SK-N-SH (cell line): ENCODE results near the gene ITFG1. TPM values are rescaled to one million over a fixed set of nuclear protein-coding genes. Genes with fewer than 3 reads are reported as not detected.

Source experiments
- CTCF ChIA-PET: fragments of 300-600, 350-600 bp; formaldehyde crosslinking; extraction: SDS; loops from one replicate; lab custom pipeline; 2021; lab: Yijun Ruan, JAX
- POLR2A ChIA-PET: fragments of 350-600 bp; sonication (Branson Sonifier 250); formaldehyde crosslinking; extraction: SDS; loops from one replicate; lab custom pipeline; 2020; ENCODE audit warnings: antibody characterized with exemption, inconsistent platforms; lab: Yijun Ruan, JAX
- DNase-seq: peaks from one replicate; pipeline ENCODE4 v3.0.0; 2012
- H2AFZ ChIP-seq: fragments of 200-600 bp; sonication (generic); 2 replicates; pipeline ENCODE4 v1.8.1; 2016; ENCODE audit warnings: antibody characterized with exemption, mild to moderate bottlenecking, low read depth
- H3F3A ChIP-seq: fragments of 200-600 bp; sonication (generic); replicated peaks from 2 replicates; pipeline ENCODE3; 2016; ENCODE audit warnings: antibody characterized with exemption, mild to moderate bottlenecking; ENCODE audit not compliant: insufficient read depth
- H3K27ac ChIP-seq, 2 experiments: fragments of 200-500 bp in 1 of 2; fragments of 200-600 bp in 1 of 2; sonication (Bioruptor generic) in 1 of 2; sonication (generic), shearing (Covaris generic) in 1 of 2; 2 replicates each; pipeline versions ENCODE4 v1.5.1 to v1.6.1; 2014 to 2016; ENCODE audit warnings: low read depth in 2 of 2, inconsistent platforms in 1 of 2, low read length in 1 of 2, mild to moderate bottlenecking in 1 of 2, mixed read lengths in 1 of 2
- H3K27me3 ChIP-seq: fragments of 200-600 bp; sonication (generic), shearing (Covaris generic); 2 replicates; pipeline ENCODE4 v1.6.1; 2016; ENCODE audit warnings: mixed run types; ENCODE audit not compliant: insufficient read depth
- H3K36me3 ChIP-seq, 2 experiments: fragments of 200-500 bp in 1 of 2; fragments of 200-600 bp in 1 of 2; sonication (Bioruptor generic) in 1 of 2; sonication (generic) in 1 of 2; replicated peaks in 1 of 2; 2 replicates each; pipeline versions ENCODE3 to v1.5.1; 2014 to 2016; ENCODE audit warnings: low read length in 1 of 2, mild to moderate bottlenecking in 1 of 2; ENCODE audit not compliant: insufficient read depth in 2 of 2, control insufficient read depth in 1 of 2
- H3K4me1 ChIP-seq, 2 experiments: fragments of 200-500 bp in 1 of 2; fragments of 200-600 bp in 1 of 2; sonication (Bioruptor generic) in 1 of 2; sonication (generic), shearing (Covaris generic) in 1 of 2; 2 replicates each; pipeline versions ENCODE4 v1.5.1 to v1.6.1; 2014 to 2016; ENCODE audit warnings: low read depth in 1 of 2, low read length in 1 of 2, mixed run types in 1 of 2; ENCODE audit not compliant: insufficient read depth in 2 of 2, control insufficient read depth in 1 of 2
- H3K4me2 ChIP-seq: fragments of 200-600 bp; sonication (generic), shearing (Covaris generic); 2 replicates; pipeline ENCODE4 v1.6.1; 2017; ENCODE audit warnings: mixed run types
- H3K4me3 ChIP-seq, 2 experiments: fragments of 200-500 bp in 1 of 2; fragments of 200-600 bp in 1 of 2; sonication (Bioruptor generic) in 1 of 2; sonication (generic), shearing (Covaris generic) in 1 of 2; 2 replicates each; pipeline versions ENCODE4 v1.5.1 to v1.8.1; 2014 to 2016; ENCODE audit warnings: low read depth in 2 of 2, inconsistent platforms in 1 of 2, low read length in 1 of 2, mild to moderate bottlenecking in 1 of 2, mixed read lengths in 1 of 2, moderate library complexity in 1 of 2
- H3K79me2 ChIP-seq: fragments of 200-600 bp; sonication (generic); 2 replicates; pipeline ENCODE4 v1.8.1; 2017; ENCODE audit warnings: mild to moderate bottlenecking; ENCODE audit not compliant: insufficient read depth
- H3K9ac ChIP-seq: fragments of 200-600 bp; sonication (generic); 2 replicates; pipeline ENCODE4 v1.6.1; 2017; ENCODE audit warnings: mixed run types
- H3K9me2 ChIP-seq: fragments of 200-600 bp; sonication (generic); 2 replicates; pipeline ENCODE4 v1.6.1; 2017; ENCODE audit warnings: mixed run types
- H3K9me3 ChIP-seq: fragments of 200-600 bp; sonication (generic); 2 replicates; pipeline ENCODE4 v1.6.1; 2017; ENCODE audit warnings: mixed run types, mild to moderate bottlenecking, moderate library complexity
- H4K20me1 ChIP-seq: fragments of 200-600 bp; sonication (generic); 2 replicates; pipeline ENCODE4 v1.6.1; 2017; ENCODE audit warnings: mild to moderate bottlenecking, mixed run types; ENCODE audit not compliant: insufficient read depth
- CHD2 ChIP-seq: fragments of 150-350 bp; IDR thresholded peaks from 2 replicates; pipeline ENCODE4 v1.6.1; 2018; ENCODE audit warnings: low read length; ENCODE audit not compliant: partially characterized antibody
- ELF1 ChIP-seq: IDR thresholded peaks from 2 replicates; pipeline ENCODE4 v1.4.0; 2012
- FOSL2 ChIP-seq: IDR thresholded peaks from 2 replicates; pipeline ENCODE4 v1.4.0; 2012; ENCODE audit warnings: low read depth, mild to moderate bottlenecking, moderate library complexity, borderline replicate concordance
- FOXJ3 ChIP-seq: sonication (generic); formaldehyde crosslinking; IDR thresholded peaks from 2 replicates; pipeline ENCODE4 v1.5.1; 2020; ENCODE audit warnings: mild to moderate bottlenecking, missing genetic modification reagents
- FOXM1 ChIP-seq: IDR thresholded peaks from 2 replicates; pipeline ENCODE4 v1.4.0; 2012; ENCODE audit warnings: low read depth, mild to moderate bottlenecking
- IRF3 ChIP-seq: fragments of 150-350 bp; IDR thresholded peaks from 2 replicates; pipeline ENCODE4 v1.6.1; 2016; ENCODE audit warnings: mild to moderate bottlenecking, low read depth, low read length
- MEF2A ChIP-seq: IDR thresholded peaks from 2 replicates; pipeline ENCODE4 v1.4.0; 2012; ENCODE audit warnings: low read depth, borderline replicate concordance
- MXI1 ChIP-seq: IDR thresholded peaks from 2 replicates; pipeline ENCODE4 v1.6.1; 2012; ENCODE audit warnings: mild to moderate bottlenecking, low read depth, low read length, improper control_type of control experiment
- NFIC ChIP-seq: IDR thresholded peaks from 2 replicates; pipeline ENCODE4 v1.4.0; 2012; ENCODE audit warnings: borderline replicate concordance
- NRF1 ChIP-seq: IDR thresholded peaks from 2 replicates; pipeline ENCODE4 v1.6.1; 2012; ENCODE audit warnings: low read depth, mild to moderate bottlenecking, low read length
- RAD21 ChIP-seq: IDR thresholded peaks from 2 replicates; pipeline ENCODE4 v1.6.1; 2012; ENCODE audit warnings: mild to moderate bottlenecking, low read length
- RFX5 ChIP-seq: IDR thresholded peaks from 2 replicates; pipeline ENCODE4 v1.6.1; 2012; ENCODE audit warnings: mild to moderate bottlenecking, improper control_type of control experiment, low read length
- TAF1 ChIP-seq: IDR thresholded peaks from 2 replicates; pipeline ENCODE4 v1.6.1; 2012; ENCODE audit warnings: low read depth, mild to moderate bottlenecking, low read length, moderate library complexity, borderline replicate concordance
- TCF12 ChIP-seq: IDR thresholded peaks from 2 replicates; pipeline ENCODE4 v1.4.0; 2012
- TEAD4 ChIP-seq: IDR thresholded peaks from 2 replicates; pipeline ENCODE4 v1.4.0; 2012; ENCODE audit warnings: mild to moderate bottlenecking, borderline replicate concordance; ENCODE audit not compliant: insufficient read depth
- USF1 ChIP-seq: IDR thresholded peaks from 2 replicates; pipeline ENCODE4 v1.4.0; 2012; ENCODE audit warnings: low read depth, borderline replicate concordance
- USF2 ChIP-seq: fragments of 150-350 bp; IDR thresholded peaks from 2 replicates; pipeline ENCODE4 v1.6.1; 2017; ENCODE audit warnings: antibody characterized with exemption, low read length, low read depth, borderline replicate concordance
- WGBS: methylation state at CpG from one replicate; pipeline ENCODE4 v1.1.6; 2017; ENCODE audit warnings: low lambda C conversion rate; 5-methylcytosine and 5-hydroxymethylcytosine counted together
- polyA plus RNA-seq, 3 experiments: library from polyadenylated mRNA; depleted of rRNA; stranded (reverse); fragments of >200 nt; gene quantifications; 2 replicates each; pipeline ENCODE4 v1.2.3, GENCODE V29; 2012
- TF ChIP-seq, protein P1 (sequence below): fragments of 200-600 bp; sonication (generic); IDR thresholded peaks from 2 replicates; pipeline ENCODE4 v1.6.1; 2017; ENCODE audit warnings: antibody characterized with exemption, mild to moderate bottlenecking, moderate library complexity
- TF ChIP-seq, protein P2 (sequence below): IDR thresholded peaks from 2 replicates; pipeline ENCODE4 v1.4.0; 2012; ENCODE audit warnings: low read depth, borderline replicate concordance
- TF ChIP-seq, protein P3 (sequence below): IDR thresholded peaks from 2 replicates; pipeline ENCODE4 v1.4.0; 2012; ENCODE audit warnings: low read depth

ITFG1 gene
- polyA plus RNA-seq, 1 of the 3 experiments (the other 2 are of a cell fraction): 48.6 TPM

- CTCF ChIA-PET: no interaction called here
Measured at GRCh38 chr16:47388705-47389104, 72.2 kb downstream of the ITFG1 start.

More at GRCh38 chr16:47388705-47389104, 72.2 kb downstream of the ITFG1 start:
- H3K4me3 ChIP-seq: no peak overlapping the region
- no peak overlapping the region for H3K4me2 ChIP-seq
- no peak overlapping the region for H3K27ac ChIP-seq
- H3F3A ChIP-seq: no peaks in the 10 kb centered on the region
- H3K4me1 ChIP-seq: no peaks in the 10 kb centered on the region; a peak in 1 of 4 replicates
- H3K27me3 ChIP-seq: no peaks in the 10 kb centered on the region
- POLR2A ChIA-PET: no interaction called here
- no peak overlapping the region; the same call in 1 of the 2 replicates for H3K9ac ChIP-seq
- no peaks in the 10 kb centered on the region for H3K9me3 ChIP-seq
- no peaks in the 10 kb centered on the region for H4K20me1 ChIP-seq
- TF ChIP-seq TEAD4: no peak
- TF ChIP-seq, protein P1, sequence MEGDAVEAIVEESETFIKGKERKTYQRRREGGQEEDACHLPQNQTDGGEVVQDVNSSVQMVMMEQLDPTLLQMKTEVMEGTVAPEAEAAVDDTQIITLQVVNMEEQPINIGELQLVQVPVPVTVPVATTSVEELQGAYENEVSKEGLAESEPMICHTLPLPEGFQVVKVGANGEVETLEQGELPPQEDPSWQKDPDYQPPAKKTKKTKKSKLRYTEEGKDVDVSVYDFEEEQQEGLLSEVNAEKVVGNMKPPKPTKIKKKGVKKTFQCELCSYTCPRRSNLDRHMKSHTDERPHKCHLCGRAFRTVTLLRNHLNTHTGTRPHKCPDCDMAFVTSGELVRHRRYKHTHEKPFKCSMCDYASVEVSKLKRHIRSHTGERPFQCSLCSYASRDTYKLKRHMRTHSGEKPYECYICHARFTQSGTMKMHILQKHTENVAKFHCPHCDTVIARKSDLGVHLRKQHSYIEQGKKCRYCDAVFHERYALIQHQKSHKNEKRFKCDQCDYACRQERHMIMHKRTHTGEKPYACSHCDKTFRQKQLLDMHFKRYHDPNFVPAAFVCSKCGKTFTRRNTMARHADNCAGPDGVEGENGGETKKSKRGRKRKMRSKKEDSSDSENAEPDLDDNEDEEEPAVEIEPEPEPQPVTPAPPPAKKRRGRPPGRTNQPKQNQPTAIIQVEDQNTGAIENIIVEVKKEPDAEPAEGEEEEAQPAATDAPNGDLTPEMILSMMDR: no peak
- TF ChIP-seq NRF1: no peak
- no peak for TF ChIP-seq ELF1
- TF ChIP-seq FOXJ3: no peak
- TF ChIP-seq FOSL2: no peak
- TF ChIP-seq USF1: no peak
- no peak for TF ChIP-seq FOXM1
- TF ChIP-seq IRF3: no peak
- no peak for TF ChIP-seq CHD2
- TF ChIP-seq, protein P2, sequence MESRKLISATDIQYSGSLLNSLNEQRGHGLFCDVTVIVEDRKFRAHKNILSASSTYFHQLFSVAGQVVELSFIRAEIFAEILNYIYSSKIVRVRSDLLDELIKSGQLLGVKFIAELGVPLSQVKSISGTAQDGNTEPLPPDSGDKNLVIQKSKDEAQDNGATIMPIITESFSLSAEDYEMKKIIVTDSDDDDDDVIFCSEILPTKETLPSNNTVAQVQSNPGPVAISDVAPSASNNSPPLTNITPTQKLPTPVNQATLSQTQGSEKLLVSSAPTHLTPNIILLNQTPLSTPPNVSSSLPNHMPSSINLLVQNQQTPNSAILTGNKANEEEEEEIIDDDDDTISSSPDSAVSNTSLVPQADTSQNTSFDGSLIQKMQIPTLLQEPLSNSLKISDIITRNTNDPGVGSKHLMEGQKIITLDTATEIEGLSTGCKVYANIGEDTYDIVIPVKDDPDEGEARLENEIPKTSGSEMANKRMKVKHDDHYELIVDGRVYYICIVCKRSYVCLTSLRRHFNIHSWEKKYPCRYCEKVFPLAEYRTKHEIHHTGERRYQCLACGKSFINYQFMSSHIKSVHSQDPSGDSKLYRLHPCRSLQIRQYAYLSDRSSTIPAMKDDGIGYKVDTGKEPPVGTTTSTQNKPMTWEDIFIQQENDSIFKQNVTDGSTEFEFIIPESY: no peak
- TF ChIP-seq TCF12: no peak
- TF ChIP-seq USF2: no peak
- TF ChIP-seq NFIC: no peak
- no peak for TF ChIP-seq MEF2A
- no peak for TF ChIP-seq RAD21
- TF ChIP-seq TAF1: no peak
- no peak for TF ChIP-seq RFX5
- TF ChIP-seq, protein P3, sequence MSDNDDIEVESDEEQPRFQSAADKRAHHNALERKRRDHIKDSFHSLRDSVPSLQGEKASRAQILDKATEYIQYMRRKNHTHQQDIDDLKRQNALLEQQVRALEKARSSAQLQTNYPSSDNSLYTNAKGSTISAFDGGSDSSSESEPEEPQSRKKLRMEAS: no peak
- TF ChIP-seq MXI1: no peak
- DNase-seq: no peak
- no peaks in the 10 kb centered on the region for H3K9me2 ChIP-seq
- WGBS: 84% methylated on average over 4 of the region's 4 CpGs
- no peak overlapping the region for H2AFZ ChIP-seq
- no peaks in the 10 kb centered on the region for H3K79me2 ChIP-seq
- no peaks in the 10 kb centered on the region for H3K36me3 ChIP-seq
